NCI-H1436 (cell line): ENCODE measurements around the gene TAOK2.

Experiments used
- DNase-seq: peaks from one replicate; lab custom pipeline; 2025; lab: John Stamatoyannopoulos, UW

Gene TAOK2

DNA sequence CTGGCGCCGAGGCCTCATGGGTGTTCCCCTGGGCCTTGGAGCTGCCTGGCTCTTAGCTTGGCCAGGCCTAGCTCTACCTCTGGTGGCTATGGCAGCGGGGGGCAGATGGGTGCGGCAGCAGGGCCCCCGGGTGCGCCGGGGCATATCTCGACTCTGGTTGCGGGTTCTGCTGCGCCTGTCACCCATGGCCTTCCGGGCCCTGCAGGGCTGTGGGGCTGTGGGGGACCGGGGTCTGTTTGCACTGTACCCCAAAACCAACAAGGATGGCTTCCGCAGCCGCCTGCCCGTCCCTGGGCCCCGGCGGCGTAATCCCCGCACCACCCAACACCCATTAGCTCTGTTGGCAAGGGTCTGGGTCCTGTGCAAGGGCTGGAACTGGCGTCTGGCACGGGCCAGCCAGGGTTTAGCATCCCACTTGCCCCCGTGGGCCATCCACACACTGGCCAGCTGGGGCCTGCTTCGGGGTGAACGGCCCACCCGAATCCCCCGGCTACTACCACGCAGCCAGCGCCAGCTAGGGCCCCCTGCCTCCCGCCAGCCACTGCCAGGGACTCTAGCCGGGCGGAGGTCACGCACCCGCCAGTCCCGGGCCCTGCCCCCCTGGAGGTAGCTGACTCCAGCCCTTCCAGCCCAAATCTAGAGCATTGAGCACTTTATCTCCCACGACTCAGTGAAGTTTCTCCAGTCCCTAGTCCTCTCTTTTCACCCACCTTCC lies 13.9 kb downstream of the TAOK2 start:
- DNase-seq: no peak

DNA sequence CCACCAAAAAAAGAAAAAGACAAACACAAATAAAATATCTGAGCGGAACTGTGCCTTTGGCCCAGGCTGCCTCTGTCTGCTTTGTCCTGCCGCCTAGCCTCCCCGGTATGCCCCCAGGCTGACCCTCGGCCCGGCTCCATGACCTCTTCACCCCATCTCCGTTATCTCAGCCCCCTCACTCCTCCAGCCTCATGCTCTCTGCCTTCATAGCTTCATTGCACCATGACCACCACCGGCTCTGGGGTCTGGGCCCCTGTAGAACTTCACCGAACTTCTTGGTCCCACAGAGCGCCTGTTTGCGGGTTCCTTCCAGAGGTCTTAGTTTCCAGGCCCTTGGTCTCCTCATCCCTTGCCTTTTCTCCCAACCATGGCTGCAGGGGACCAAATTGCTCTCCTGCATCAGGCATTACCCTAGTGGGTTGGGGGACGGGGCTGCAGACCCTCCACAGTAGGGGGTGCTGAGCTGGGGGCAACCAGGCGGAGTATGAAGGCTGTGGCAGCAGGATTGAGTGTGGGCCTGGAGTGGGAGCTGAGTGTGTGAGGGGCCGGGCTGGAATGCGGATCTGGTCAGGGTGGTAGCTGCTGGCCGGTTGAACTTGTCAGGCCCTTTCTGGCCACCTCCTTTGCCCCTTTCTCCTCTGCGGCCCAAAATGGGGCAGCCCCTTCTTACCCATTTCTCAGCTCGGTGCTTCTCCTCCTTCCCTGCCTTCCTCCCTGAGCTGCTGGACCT lies 14.8 kb downstream of the TAOK2 start:
- DNase-seq: no peak

DNA sequence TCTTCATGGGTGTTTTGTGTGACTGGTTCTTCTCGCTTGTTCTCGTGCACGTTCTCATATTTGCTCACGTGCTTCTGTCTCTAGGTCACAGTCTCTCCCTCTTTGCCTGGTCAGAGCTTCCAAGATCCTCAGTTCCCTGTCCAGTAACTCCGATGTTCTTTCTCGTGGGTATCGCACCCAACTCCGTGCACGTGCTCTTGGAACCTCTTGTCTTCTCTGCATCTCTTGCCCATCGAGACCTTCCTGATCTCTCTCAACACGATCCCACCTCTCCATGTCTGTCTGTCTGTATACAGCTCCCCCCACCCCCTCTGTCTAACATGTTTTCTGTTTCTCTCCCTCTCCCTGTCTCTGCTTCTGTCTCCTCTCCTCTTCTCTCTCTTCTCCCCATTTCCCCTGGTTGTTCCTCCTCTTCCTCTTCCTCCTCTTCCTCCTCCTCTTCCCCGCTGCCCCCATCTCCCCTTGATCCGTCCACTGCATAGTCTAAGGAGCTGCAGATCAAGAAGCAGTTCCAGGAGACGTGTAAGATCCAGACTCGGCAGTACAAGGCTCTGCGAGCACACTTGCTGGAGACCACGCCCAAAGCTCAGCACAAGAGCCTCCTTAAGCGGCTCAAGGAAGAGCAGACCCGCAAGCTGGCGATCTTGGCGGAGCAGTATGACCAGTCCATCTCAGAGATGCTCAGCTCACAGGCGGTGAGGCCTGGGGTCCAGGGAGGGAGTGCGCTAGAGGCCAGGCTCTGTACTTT lies 15.6 kb downstream of the TAOK2 start:
- DNase-seq: no peak

DNA sequence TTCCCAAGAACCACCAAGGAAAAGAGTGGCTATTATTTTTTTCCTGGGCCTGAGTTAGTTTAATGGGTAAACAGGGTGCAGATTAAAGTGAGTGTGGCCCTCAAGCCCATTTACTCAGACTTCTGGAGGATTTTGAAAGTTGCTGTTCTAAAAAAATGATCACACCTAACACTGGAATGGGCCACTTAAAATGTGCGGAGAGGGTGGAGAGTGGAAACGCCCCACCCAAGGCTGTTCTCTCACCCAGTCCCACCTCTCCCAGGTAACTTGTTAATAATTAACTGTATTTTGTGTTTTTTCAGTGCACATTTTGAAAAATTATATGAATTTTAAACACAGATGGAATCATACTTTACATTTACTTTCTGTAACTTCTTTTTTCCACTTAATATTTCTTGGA lies 16.4 kb downstream of the TAOK2 start:
- no peak for DNase-seq

DNA sequence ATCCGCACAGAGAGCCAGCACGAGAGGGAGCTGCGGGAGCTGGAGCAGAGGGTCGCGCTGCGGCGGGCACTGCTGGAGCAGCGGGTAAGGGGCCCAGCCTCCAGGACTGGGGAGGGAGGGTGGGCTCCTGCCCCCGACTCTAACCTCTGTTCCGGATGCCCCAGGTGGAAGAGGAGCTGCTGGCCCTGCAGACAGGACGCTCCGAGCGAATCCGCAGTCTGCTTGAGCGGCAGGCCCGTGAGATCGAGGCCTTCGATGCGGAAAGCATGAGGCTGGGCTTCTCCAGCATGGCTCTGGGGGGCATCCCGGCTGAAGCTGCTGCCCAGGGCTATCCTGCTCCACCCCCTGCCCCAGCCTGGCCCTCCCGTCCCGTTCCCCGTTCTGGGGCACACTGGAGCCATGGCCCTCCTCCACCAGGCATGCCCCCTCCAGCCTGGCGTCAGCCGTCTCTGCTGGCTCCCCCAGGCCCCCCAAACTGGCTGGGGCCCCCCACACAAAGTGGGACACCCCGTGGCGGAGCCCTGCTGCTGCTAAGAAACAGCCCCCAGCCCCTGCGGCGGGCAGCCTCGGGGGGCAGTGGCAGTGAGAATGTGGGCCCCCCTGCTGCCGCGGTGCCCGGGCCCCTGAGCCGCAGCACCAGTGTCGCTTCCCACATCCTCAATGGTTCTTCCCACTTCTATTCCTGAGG lies 17.4 kb downstream of the TAOK2 start:
- no peak for DNase-seq

DNA sequence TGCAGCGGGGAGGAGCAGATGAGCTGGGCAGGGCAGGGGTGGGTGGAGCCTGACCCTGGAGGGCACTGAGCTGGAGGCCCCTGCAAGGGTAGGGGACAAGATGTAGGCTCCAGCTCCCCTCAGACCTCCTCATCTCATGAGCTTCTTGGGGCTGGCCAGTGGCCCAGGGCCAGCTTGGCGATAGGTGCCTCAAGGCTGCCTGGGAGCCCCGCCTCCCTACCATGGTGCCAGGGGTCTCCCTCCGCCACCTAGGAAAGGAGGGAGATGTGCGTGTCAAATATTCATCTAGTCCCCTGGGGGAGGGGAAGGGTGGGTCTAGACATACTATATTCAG lies 17.9 kb downstream of the TAOK2 start:
- no peak for DNase-seq

DNA sequence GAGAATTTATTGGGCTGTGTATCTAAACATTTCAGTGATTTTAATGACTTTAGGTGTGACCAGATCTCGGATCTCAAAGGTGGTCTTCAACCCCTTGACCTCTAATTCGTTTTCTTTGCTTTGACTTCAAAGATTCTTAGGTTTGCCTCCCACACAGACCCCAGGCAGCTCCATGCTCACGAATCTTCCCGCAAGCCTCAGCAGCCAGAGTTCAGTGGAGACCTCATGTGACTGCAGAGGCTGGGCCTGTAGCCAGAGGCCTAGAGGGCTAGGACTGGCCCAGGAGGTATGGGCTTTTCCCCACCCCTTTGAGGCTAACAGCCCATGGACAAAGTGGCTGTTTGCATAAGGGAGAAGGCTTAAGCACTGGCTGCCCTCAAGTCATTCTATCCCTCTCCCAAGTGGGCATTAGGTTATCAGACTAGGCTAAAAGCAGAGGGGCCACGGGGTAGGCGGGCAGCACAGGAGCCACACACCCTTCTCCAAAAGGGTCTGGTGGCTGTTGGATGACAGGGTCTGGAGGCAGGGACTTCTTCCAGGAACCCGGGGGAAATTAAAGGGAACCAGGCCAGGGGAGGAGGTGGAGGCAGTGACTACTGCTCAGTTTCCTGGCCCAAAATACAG lies 18.8 kb downstream of the TAOK2 start:
- no peak for DNase-seq

DNA sequence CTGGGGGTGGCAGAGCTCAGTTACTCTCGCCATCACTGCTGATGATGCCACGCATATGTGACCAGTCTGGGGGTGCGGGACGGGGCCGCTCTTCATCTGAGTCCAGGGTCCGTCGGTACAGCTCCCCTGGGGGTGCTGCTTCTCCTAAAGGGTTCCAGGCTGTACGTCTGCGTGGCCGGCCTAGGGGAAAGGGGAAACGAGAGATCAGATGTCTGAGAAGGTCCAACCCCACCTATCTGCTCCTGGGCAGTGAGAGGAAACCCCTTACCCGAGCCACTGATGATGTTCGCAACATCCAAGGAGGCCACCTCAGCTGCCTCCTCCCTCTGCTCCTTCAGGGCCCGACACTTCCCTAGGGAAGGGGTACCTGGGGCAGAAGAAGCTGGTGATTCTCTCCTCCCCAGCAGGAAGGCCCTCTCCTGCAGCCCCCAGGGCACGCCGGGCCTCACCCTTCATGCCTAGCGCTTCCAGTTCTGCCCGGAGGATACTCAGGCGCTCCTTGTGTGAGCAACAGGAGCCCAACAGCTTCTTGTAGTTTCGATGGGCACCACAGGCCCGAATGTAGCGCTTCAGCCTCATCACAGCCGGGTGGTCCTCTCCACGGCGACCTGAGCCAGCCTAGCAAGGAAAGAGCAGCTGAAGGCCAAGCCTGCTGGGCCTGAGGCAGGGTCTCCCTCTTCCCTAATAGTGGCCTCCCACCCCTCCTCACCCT lies 19.7 kb downstream of the TAOK2 start:
- DNase-seq: no peak

DNA sequence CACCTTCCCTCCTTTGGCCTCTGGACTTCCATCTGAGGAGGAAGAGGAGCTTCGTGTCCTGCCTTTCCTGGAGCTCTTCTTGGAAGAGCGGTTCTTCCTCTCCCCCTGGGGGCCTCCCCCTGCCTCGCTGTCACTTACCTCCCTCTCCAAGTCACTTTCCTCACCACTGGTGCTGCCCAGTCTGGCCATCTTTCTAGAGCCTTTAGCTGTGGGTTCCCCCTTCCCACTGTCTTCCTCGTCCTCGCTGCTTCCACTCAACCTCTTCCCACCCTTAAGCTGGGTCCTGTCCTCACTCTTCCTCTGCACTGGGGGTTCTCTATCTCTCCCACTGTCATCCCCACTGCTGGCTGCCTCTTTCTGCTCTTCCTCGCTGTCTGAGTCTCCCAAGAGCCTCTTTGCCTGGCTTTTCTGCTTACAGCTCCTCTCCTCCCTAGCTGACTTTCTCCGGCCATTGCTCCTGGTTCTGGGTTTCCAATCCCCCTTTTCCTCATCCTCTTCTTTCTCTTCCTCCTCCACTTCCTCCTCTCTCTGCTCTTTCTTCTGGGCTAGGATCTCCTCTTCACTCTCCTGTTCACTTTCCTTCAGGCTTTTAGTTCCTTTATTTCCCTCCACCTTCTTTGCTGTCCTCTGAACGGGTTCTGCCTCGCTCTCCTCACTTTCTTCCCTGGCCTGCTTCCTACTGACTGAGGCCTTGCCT lies 20.4 kb downstream of the TAOK2 start:
- DNase-seq: no peak

DNA sequence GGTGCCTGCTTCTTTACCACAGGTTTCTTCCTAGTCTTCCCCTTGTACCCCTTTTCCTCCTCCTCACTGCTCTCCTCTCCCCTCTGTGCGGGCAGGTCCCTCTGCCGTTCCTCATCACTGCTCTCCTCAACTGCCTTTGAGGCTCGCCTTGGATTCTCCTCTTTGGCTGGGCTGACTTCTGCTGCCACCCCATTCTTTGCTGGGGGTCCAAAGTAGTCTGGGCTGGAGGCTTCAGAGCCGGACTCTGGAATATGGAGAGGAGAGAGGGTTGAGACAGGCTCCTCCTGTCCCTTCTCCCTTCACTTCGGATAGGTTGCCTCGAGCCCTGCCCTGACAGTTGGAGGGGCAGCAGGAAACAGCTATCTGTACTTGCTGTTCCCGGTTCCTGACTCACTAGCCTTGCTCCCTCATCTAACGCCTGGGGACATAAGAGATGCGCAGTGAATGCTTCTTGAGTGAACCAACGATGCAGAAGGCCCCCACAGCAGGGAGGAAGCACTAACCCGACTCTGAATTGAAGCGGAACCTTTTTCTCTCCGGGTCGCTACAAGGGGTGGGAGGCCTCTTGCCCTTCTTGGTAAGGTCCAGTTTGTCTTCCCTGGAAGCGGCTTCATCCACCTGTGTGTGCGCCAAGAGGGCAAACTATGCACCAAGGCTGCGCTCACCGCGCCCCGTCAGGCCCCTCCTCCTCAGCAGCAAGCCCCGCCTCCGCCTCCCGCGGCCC lies 21.1 kb downstream of the TAOK2 start:
- no peak for DNase-seq

DNA sequence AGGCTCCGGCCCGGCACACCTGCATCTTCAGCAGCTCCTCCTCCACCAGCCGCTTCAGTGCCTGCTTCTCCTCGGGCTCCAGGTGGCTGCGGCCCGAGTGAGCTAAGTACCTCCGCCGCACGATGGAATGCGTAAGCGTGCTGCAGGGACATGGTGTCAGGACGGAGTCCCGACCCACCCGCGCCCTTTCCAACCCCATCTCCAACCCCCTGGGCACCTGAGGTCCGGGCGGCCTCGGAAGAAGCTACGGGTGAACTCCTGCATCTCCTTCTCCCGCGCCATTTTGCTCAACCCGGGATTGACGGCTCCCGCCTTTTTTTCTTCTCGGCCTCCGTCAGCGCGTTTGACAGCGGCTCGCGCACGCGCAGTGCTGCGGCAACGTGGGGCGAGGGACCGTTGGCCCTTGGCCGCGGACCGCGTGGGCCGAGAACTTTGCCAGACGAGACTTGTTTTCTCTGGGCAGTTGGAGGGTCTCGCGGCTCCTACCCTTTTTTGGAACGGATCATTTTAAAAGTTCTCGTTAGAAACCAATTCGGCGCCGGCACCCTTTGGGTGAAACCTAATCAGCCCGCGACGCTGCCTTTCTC lies 21.7 kb downstream of the TAOK2 start, which contains the start of gene HIRIP3:
Gene HIRIP3 (minus strand): TSS at position 294 of the 587 bp plus-strand sequence. CDS start 12 bp downstream, at position 282.
- peak; percentile 82 for DNase-seq

DNA sequence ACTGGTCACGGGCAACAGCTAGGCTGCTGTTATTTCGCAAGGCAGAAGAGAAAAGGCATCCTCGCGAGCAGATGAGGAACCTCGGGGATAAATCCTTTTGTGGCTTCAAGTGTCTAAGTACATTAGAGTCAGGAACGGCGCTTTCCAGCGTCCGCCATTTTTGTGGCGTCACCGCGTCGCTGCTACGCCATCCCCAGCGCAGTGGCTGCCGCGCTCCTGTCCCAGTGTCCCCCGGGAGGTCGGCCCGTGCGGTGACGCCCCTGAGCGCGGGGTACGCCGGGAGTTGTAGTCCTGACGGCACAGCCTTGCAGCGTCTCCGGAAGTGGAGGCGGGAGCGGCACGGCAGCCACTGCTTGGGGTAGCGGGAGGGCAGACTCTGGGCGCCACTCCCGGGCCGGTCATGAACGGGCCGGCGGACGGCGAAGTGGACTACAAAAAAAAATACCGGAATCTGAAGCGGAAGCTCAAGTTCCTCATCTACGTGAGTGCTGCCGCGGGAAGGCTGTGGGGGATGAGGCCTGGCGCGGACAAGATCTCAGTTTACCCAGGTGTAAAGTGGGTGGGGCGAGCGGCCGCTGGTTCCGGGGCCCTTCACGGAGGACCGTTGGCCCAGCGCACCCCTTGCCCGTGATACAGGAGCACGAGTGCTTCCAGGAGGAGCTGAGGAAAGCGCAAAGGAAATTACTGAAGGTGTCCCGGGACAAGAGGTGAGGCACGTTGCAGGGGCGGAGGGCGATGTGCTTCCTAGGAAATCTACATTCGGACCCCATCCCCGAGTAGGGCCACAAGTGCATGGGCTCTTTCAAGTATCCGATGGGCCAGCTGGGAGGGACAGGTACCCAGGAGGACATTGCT lies 22.5 kb downstream of the TAOK2 start, which contains the start of gene INO80E:
Gene INO80E (plus strand): TSS at position 331 of the 855 bp plus-strand sequence. CDS start 70 bp downstream, at position 401.
- DNase-seq: peak; percentile 97

DNA sequence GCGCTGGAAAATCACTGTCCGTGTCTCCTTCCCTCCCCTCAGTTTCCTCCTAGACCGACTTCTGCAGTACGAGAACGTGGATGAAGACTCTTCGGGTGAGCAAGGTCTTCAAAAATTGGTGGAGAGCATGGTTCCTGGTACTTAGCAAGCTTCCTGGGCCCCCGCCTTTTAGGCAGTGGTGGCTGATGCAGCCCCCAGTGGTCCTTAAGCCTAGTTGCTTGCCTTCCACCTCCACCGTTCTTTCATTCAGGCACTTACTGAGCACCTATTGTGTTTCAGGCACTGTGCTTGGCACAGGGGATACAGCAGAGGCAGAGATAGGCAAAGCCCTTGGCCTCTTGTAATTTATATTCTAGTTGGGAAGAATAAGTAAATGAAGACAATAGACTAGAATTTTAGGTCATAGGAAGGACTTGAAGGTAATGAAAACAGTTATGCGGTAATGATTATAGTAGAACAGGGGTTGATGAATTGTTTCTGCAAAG lies 23.1 kb downstream of the TAOK2 start:
- DNase-seq: no peak

DNA sequence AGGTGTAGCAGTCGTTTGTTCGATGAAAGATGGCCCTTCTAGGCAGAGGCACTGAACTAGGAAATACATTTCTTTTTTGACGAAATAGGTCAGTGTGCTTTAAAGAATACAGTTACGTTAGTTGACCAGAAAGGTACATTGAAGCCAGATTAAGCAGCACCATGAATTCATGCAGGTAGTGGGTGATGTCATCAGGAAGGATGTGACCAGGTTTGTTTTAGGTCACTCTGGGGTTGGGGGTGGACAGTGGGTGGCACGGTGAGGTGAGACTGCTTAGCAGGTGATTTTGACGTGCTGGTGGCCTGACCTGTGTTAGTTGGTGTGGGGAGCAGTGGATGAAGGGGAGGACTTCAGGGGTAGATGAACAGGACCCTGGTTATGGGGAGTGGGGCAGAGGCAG lies 25.9 kb downstream of the TAOK2 start:
- DNase-seq: no peak

DNA sequence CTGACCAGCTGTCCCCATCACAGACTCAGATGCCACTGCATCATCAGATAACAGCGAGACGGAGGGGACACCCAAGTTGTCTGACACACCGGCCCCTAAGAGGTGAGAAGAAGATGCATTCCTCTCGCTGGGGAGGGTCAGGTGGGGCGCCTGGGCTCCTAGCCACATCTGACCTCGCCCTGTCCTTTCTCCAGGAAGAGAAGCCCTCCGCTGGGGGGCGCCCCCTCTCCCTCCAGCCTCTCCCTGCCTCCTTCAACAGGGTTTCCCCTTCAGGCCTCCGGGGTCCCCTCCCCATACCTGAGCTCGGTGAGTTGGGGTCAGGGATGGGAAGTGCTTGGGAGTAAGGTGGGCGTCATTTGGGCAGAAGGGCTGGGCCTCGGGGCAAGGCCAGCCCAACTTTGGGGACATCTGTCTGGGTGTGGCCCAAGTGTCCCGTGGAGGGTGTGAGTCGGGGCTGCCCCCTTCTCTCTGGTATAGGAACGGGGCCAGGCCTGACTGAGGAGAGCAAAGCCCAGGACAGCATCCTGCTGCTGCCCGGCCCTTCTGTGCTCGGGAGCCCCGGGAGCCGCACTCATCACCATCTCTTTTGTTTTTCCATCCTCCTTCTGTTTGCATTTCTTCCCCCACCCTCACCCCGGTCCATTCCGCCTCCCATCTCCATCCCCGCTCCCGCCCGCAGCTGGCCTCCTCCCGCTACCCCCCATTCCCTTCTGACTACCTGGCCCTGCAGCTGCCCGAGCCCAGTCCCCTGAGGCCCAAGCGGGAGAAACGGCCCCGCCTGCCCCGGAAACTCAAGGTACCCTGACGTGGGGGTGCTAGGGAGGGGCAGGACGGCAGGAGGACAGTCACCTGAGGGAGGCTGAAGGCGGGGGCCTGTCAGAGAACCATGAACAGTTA lies 27.3 kb downstream of the TAOK2 start:
- DNase-seq: peak; percentile 78

DNA sequence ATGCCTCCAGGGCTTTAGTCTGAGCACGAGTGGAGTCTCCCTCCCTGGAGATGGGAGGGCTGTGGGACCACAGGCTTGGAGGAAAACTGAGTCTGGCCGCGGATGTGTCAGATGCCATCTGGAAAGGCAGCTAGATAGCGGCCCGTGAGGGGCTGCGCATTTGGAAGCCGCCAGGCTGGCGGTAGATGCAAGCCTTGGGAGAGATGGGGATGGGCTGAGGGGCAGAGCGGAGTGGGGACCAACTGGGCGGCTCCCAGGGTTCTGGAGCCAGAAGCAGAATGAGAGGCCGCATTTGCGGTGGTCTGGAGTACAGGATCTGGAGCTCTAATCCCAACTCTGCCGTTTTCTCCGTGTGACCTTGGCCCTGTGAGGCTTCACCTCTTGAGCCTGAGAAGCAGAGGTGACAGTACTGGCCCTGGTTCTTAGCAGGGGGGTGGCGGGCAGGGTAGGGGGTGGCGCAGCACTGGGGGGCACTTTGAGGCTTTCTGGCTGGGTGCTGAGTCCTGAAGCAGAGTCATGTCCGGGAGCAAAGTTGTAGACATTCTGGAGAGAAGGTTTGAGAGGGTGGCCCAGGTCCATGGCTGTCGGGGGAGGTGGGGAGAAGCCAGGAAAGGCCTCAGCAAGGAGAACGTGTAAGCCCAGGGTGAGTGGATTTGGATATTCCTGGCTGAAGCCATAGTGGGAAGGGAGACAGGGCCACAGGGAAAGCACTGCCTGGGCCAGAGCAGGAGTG lies 29.1 kb downstream of the TAOK2 start:
- DNase-seq: no peak
